ENCODE results near the gene TXNDC12. TPM values are rescaled to one million over a fixed set of nuclear protein-coding genes. Genes with fewer than 3 reads are reported as not detected.

The TXNDC12 gene
- total and polyA plus RNA-seq, 2 donors (not counting 1 experiment from before 2014, with no cell fraction given) = 12.6 to 38.9 TPM

- H3K36me3 ChIP-seq (replicated peaks in 1 of 2; ENCODE audit: control extremely low read depth in 1 of 2, control insufficient read depth in 1 of 2, extremely low read depth in 1 of 2, insufficient read depth in 2 of 2, low read length in 1 of 2) = peaks cover 0 to 8% of the 10 kb centered on the region in 2 experiments
- H3K9me3 ChIP-seq (ENCODE audit: control extremely low read depth in 1 of 3, control insufficient read depth in 2 of 3, insufficient read depth in 1 of 3, low read length in 2 of 3) = no peaks in the 10 kb centered on the region
- WGBS (ENCODE audit: insufficient coverage) = no CpG with 5 or more reads among the region's 2 CpGs
- peak overlapping the region; percentile 94 for H2AFZ ChIP-seq (ENCODE audit: insufficient read depth, low read depth, low read length, poor library complexity, severe bottlenecking)
- peaks cover 24% of the 10 kb centered on the region for H3K79me2 ChIP-seq (ENCODE audit: control insufficient read depth, insufficient read depth, low read length)
- H4K20me1 ChIP-seq (ENCODE audit: control insufficient read depth, insufficient read depth, low read length, poor library complexity, severe bottlenecking) = peaks cover 26% of the 10 kb centered on the region
- peaks cover 16 to 22% of the 10 kb centered on the region in 2 donors for H3K4me1 ChIP-seq (ENCODE audit: control insufficient read depth in 2 of 2, insufficient read depth in 2 of 2, low read length in 2 of 2)
- CTCF ChIA-PET = no interaction called here
- DNase-seq = no peak
- Mint-ChIP-seq H3K27me3 (no peaks in the 10 kb centered on the region), H3K4me3 (peak overlapping the region; percentile 97), H3K4me1 (peaks cover 34% of the 10 kb centered on the region), H3K27ac (peak overlapping the region; percentile 96), H3K9me3 (ENCODE audit: insufficient read depth) (no peaks in the 10 kb centered on the region)
- intact Hi-C loops (cut with micrococcal nuclease) = no loop called here
- no peak for ATAC-seq (ENCODE audit: low read depth)
- peak overlapping the region; percentile 93 for H3K9ac ChIP-seq (ENCODE audit: low read length)
- TF ChIP-seq CTCF (IDR thresholded peaks at IDR 0.05) = no peak
- peak overlapping the region; percentile 73 to 86 (median 83) for H3K4me3 ChIP-seq (ENCODE audit: control extremely low read depth in 1 of 5, extremely low read depth in 1 of 5, insufficient read depth in 1 of 5, low read depth in 2 of 5, low read length in 4 of 5)
- no peaks in the 10 kb centered on the region for H3K27me3 ChIP-seq (replicated peaks in 1 of 4; ENCODE audit: control extremely low read depth in 1 of 4, control insufficient read depth in 3 of 4, insufficient read depth in 4 of 4, low read length in 3 of 4)
- H3K27ac ChIP-seq (ENCODE audit: low read length in 2 of 2) = peak overlapping the region; percentile 71 to 86
- peak overlapping the region; percentile 91 for H3K4me2 ChIP-seq (replicated peaks; ENCODE audit: low read depth, low read length, poor library complexity, severe bottlenecking)
- POLR2A ChIA-PET = interaction anchor here (1.5 to 2.2 kb wide), 2 partner anchors 20 to 21 kb away, joined by 5 to 9 read pairs; partner anchors contain the start of gene TXNDC12
Measured at GRCh38 chr1:52034050-52034384, 21.0 kb downstream of the TXNDC12 start.

GRCh38 chr1:52033190-52034049 lies 21.6 kb downstream of the TXNDC12 start, which contains the start of gene KTI12:
TSS of gene KTI12 (minus strand) at chr1:52033810. CDS start at chr1:52033761, 49 bp downstream.
- peak within 1 kb of the TSS; percentile 73 to 86 (median 83) for H3K4me3 ChIP-seq (ENCODE audit: control extremely low read depth in 1 of 5, extremely low read depth in 1 of 5, insufficient read depth in 1 of 5, low read depth in 2 of 5, low read length in 4 of 5)
- H3K27me3 Mint-ChIP-seq = no peaks in the 10 kb centered on the region

More at GRCh38 chr1:52033190-52034049, 21.6 kb downstream of the TXNDC12 start, which contains the start of gene KTI12:
- Histone ChIP-seq H3K27me3 (replicated peaks in 1 of 4; ENCODE audit: control extremely low read depth in 1 of 4, control insufficient read depth in 3 of 4, insufficient read depth in 4 of 4, low read length in 3 of 4) (no peaks in the 10 kb centered on the region), H3K9me3 (ENCODE audit: control extremely low read depth in 1 of 3, control insufficient read depth in 2 of 3, insufficient read depth in 1 of 3, low read length in 2 of 3) (no peaks in the 10 kb centered on the region), H3K9ac (ENCODE audit: low read length) (peak within 1 kb of the TSS; percentile 93), H3K27ac (ENCODE audit: low read length in 2 of 2) (peak within 1 kb of the TSS; percentile 71 to 86), H4K20me1 (ENCODE audit: control insufficient read depth, insufficient read depth, low read length, poor library complexity, severe bottlenecking) (peaks cover 26% of the 10 kb centered on the region), H3K4me1 (ENCODE audit: control insufficient read depth in 2 of 2, insufficient read depth in 2 of 2, low read length in 2 of 2) (peaks cover 16 to 22% of the 10 kb centered on the region in 2 donors), H3K36me3 (replicated peaks in 1 of 2; ENCODE audit: control extremely low read depth in 1 of 2, control insufficient read depth in 1 of 2, extremely low read depth in 1 of 2, insufficient read depth in 2 of 2, low read length in 1 of 2) (peaks cover 0 to 5% of the 10 kb centered on the region in 2 experiments), H3K79me2 (ENCODE audit: control insufficient read depth, insufficient read depth, low read length) (peaks cover 24% of the 10 kb centered on the region), H2AFZ (ENCODE audit: insufficient read depth, low read depth, low read length, poor library complexity, severe bottlenecking) (peak within 1 kb of the TSS; percentile 94), H3K4me2 (replicated peaks; ENCODE audit: low read depth, low read length, poor library complexity, severe bottlenecking) (peak within 1 kb of the TSS; percentile 91)
- no peak for TF ChIP-seq CTCF (IDR thresholded peaks at IDR 0.05)
- no peak for TF ChIP-seq EZH2 (IDR thresholded peaks at IDR 0.05; ENCODE audit: borderline replicate concordance, insufficient read depth, low read depth, low read length, poor library complexity, severe bottlenecking)
- H3K9me3 Mint-ChIP-seq (ENCODE audit: insufficient read depth) = no peaks in the 10 kb centered on the region
- peak; percentile 93 for DNase-seq
- H3K4me1 Mint-ChIP-seq = peaks cover 34% of the 10 kb centered on the region
- under 1% methylated on average over 75 of the region's 78 CpGs for WGBS (ENCODE audit: insufficient coverage)
- peak within 1 kb of the TSS; percentile 97 for H3K4me3 Mint-ChIP-seq
- peak within 1 kb of the TSS; percentile 96 for H3K27ac Mint-ChIP-seq
- CTCF ChIA-PET = no interaction called here
- ATAC-seq (ENCODE audit: low read depth) = peak; percentile 91
- POLR2A ChIA-PET = interaction anchor here (1.5 to 2.2 kb wide), 2 partner anchors 20 to 22 kb away, joined by 5 to 9 read pairs; partner anchors contain the start of gene TXNDC12
- intact Hi-C loops (cut with micrococcal nuclease) = loop anchor here (1.0 kb wide), 1 partner anchor 23 kb away; the partner anchor contains the start of gene BTF3L4

Data from B cell (primary cell).